Lower leg skin (tissue), 3 donors: ENCODE results near the gene THSD7B.

Source experiments
- POLR2A ChIP-seq, 2 donors: fragments of 450-650 bp; IDR thresholded peaks; one replicate each; pipeline ENCODE4 v1.6.1; 2016 to 2017; ENCODE audit warnings: antibody characterized with exemption in 2 of 2, mild to moderate bottlenecking in 1 of 2, moderate library complexity in 1 of 2
- TF ChIP-seq, protein P1 (sequence below), 3 donors: fragments of 450-650 bp; IDR thresholded peaks; one replicate each; pipeline ENCODE4 v1.5.1; 2016; ENCODE audit warnings: antibody characterized with exemption in 3 of 3, mild to moderate bottlenecking in 3 of 3, moderate library complexity in 2 of 3

DNA sequence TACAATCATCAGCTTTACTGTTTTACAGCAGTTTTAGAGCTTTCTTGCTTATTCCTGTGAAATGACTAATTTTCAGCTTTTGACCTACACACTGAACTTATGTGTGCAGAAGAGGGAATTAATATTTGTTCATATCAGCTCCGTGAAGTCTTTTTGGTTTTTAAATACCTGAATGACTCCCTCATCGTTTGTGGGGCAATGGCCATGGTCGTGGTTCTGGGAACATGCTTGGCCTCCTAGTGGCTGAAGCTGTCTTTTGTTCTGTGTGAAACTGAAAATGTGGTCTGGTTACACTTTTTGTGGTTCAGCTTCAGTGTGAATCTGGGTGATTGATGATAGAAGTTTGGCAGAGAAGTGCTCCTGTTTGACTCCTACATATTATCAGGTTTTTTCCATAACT is 408.1 kb downstream of the THSD7B start:
- TF ChIP-seq, protein P1, sequence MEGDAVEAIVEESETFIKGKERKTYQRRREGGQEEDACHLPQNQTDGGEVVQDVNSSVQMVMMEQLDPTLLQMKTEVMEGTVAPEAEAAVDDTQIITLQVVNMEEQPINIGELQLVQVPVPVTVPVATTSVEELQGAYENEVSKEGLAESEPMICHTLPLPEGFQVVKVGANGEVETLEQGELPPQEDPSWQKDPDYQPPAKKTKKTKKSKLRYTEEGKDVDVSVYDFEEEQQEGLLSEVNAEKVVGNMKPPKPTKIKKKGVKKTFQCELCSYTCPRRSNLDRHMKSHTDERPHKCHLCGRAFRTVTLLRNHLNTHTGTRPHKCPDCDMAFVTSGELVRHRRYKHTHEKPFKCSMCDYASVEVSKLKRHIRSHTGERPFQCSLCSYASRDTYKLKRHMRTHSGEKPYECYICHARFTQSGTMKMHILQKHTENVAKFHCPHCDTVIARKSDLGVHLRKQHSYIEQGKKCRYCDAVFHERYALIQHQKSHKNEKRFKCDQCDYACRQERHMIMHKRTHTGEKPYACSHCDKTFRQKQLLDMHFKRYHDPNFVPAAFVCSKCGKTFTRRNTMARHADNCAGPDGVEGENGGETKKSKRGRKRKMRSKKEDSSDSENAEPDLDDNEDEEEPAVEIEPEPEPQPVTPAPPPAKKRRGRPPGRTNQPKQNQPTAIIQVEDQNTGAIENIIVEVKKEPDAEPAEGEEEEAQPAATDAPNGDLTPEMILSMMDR (IDR thresholded peaks at IDR 0.05), result no peak
- TF ChIP-seq POLR2A (IDR thresholded peaks at IDR 0.05), result no peak
